Neural crest cell (in vitro differentiated cells): ENCODE measurements around the gene ARID5B. TPM values are rescaled to one million over a fixed set of nuclear protein-coding genes. Genes with fewer than 3 reads are reported as not detected.

Source experiments
- DNase-seq: peaks from one replicate; pipeline ENCODE4 v3.0.0; 2021; ENCODE audit warnings: low read depth, mixed read lengths, low spot score
- H3K27ac Mint-ChIP-seq: one replicate; pipeline ENCODE4 v1.8.0; 2021; ENCODE audit warnings: mild to moderate bottlenecking, mixed read lengths; ENCODE audit not compliant: unreplicated experiment
- H3K27me3 Mint-ChIP-seq: 2 replicates; pipeline ENCODE4 v1.8.0; 2021; ENCODE audit warnings: low read depth, mild to moderate bottlenecking, mixed read lengths
- H3K36me3 Mint-ChIP-seq: 2 replicates; pipeline ENCODE4 v1.8.0; 2021; ENCODE audit warnings: low read depth, mild to moderate bottlenecking, mixed read lengths
- H3K4me1 Mint-ChIP-seq: 2 replicates; pipeline ENCODE4 v1.8.0; 2021; ENCODE audit warnings: mixed read lengths
- H3K4me3 Mint-ChIP-seq: one replicate; pipeline ENCODE4 v1.8.0; 2021; ENCODE audit warnings: mild to moderate bottlenecking, mixed read lengths
- H3K9me3 Mint-ChIP-seq: 2 replicates; pipeline ENCODE4 v1.8.0; 2021; ENCODE audit warnings: mixed read lengths
- CTCF ChIP-seq: fragments of 200-600 bp; sonication (generic); conservative IDR thresholded peaks from 2 replicates; pipeline ENCODE4 v1.5.0; 2021; ENCODE audit warnings: antibody characterized with exemption, mild to moderate bottlenecking
- total RNA-seq: library from RNA; stranded (reverse); gene quantifications from 2 replicates; pipeline ENCODE4 v1.2.1, GENCODE V29; 2021

The ARID5B gene
- total RNA-seq, 1 donor from 2014 or later = 10.4 TPM

GRCh38 chr10:61899997-61900828, 1.3 kb upstream of the ARID5B start:
- Mint-ChIP-seq H3K27me3 (peaks cover 31% of the 10 kb centered on the region), H3K9me3 (no peaks in the 10 kb centered on the region), H3K4me1 (peaks cover 51% of the 10 kb centered on the region), H3K36me3 (no peaks in the 10 kb centered on the region), H3K4me3 (peak overlapping the region; percentile 98), H3K27ac (no peak overlapping the region)
- peak; percentile 28 for DNase-seq
- no peak for TF ChIP-seq CTCF

- H3K36me3 Mint-ChIP-seq = no peaks in the 10 kb centered on the region
- H3K4me3 Mint-ChIP-seq = peak overlapping the region; percentile 98
- H3K27ac Mint-ChIP-seq = peak overlapping the region; percentile 75
- H3K9me3 Mint-ChIP-seq = no peaks in the 10 kb centered on the region
- no peak for TF ChIP-seq CTCF
- H3K4me1 Mint-ChIP-seq = peaks cover 49% of the 10 kb centered on the region
- peaks cover 31% of the 10 kb centered on the region for H3K27me3 Mint-ChIP-seq
- peak; percentile 18 for DNase-seq
Measured at GRCh38 chr10:61901829-61902444, 438 bp downstream of the ARID5B start.

- Mint-ChIP-seq H3K36me3 (no peaks in the 10 kb centered on the region), H3K4me1 (peaks cover 44% of the 10 kb centered on the region), H3K27me3 (peaks cover 29% of the 10 kb centered on the region), H3K27ac (no peak overlapping the region), H3K4me3 (peak overlapping the region; percentile 98), H3K9me3 (no peaks in the 10 kb centered on the region)
- DNase-seq = peak; percentile 23
- no peak for TF ChIP-seq CTCF
Measured at GRCh38 chr10:61902445-61903220, 1.1 kb downstream of the ARID5B start.

GRCh38 chr10:61903221-61903927, 1.9 kb downstream of the ARID5B start:
- peak overlapping the region; percentile 20 for H3K27ac Mint-ChIP-seq
- peaks cover 3% of the 10 kb centered on the region for H3K36me3 Mint-ChIP-seq
- H3K27me3 Mint-ChIP-seq = peaks cover 21% of the 10 kb centered on the region

More at GRCh38 chr10:61903221-61903927, 1.9 kb downstream of the ARID5B start:
- TF ChIP-seq CTCF = peak; percentile 44
- Mint-ChIP-seq H3K4me3 (peak overlapping the region; percentile 91), H3K4me1 (peaks cover 36% of the 10 kb centered on the region), H3K9me3 (no peaks in the 10 kb centered on the region)
- DNase-seq = peak; percentile 14
